ENCODE results near the gene PHACTR1. TPM values are rescaled to one million over a fixed set of nuclear protein-coding genes. Genes with fewer than 3 reads are reported as not detected.

PHACTR1 gene
- total and polyA plus RNA-seq, 2 of the 4 experiments (the other 2 are of a cell fraction), result not detected

- Histone ChIP-seq H3K4me2 (ENCODE audit: low read depth, low read length) (no peak overlapping the region), H4K8ac (ENCODE audit: low read depth in 2 of 2, low read length in 2 of 2) (no peak overlapping the region), H3K27ac (ENCODE audit: insufficient read depth, low read length) (no peak overlapping the region), H3K4ac (ENCODE audit: low read depth, low read length) (no peak overlapping the region), H3K9me1 (ENCODE audit: insufficient read depth, low read length) (no peaks in the 10 kb centered on the region), H3K14ac (replicated peaks; ENCODE audit: low read depth, low read length) (no peak overlapping the region), H3K4me1 (ENCODE audit: control insufficient read depth, insufficient read depth, low read length) (no peaks in the 10 kb centered on the region), H2BK120ac (ENCODE audit: low read depth, low read length) (no peak overlapping the region), H3K23ac (ENCODE audit: low read depth, low read length) (no peak overlapping the region), H3K18ac (ENCODE audit: low read depth, low read length) (no peak overlapping the region), H3K9me3 (ENCODE audit: control insufficient read depth, insufficient read depth, low read length) (0 out of 2 replicates have a peak, but pooled peaks cover 2% of the 10 kb centered on the region), H3K4me3 (ENCODE audit: insufficient read depth, low read depth, low read length) (no peak overlapping the region), H2BK15ac (ENCODE audit: low read depth, low read length) (no peak overlapping the region), H2BK5ac (ENCODE audit: low read depth, low read length, poor library complexity, severe bottlenecking) (no peak overlapping the region), H2AK9ac (replicated peaks; ENCODE audit: low read depth, low read length, poor library complexity) (no peak overlapping the region), H3K56ac (ENCODE audit: extremely low read depth, insufficient read depth, low read length) (no peak overlapping the region), H3K36me3 (ENCODE audit: control insufficient read depth, insufficient read depth, low read length) (no peaks in the 10 kb centered on the region), H3K27me3 (ENCODE audit: control insufficient read depth, insufficient read depth, low read length) (no peaks in the 10 kb centered on the region), H2AFZ (replicated peaks; ENCODE audit: low read length, poor library complexity) (no peak overlapping the region), H3K79me1 (ENCODE audit: low read depth in 1 of 2, low read length in 2 of 2) (no peaks in the 10 kb centered on the region), H2AK5ac (ENCODE audit: low read depth, low read length) (no peak overlapping the region), H2BK20ac (ENCODE audit: low read depth, low read length) (no peak overlapping the region), H4K20me1 (ENCODE audit: insufficient read depth, low read length) (no peaks in the 10 kb centered on the region), H4K91ac (ENCODE audit: insufficient read depth, low read depth, low read length) (no peak overlapping the region), H4K5ac (ENCODE audit: low read depth, low read length) (no peak overlapping the region), H3K9ac (ENCODE audit: low read depth, low read length) (no peak overlapping the region)
- DNase-seq (no peak), ATAC-seq (ENCODE audit: low read depth) (no peak)
- ChIA-PET CTCF (no interaction called here), POLR2A (ENCODE audit: unreplicated experiment) (no interaction called here)
- BruUV-seq (replicated peaks), result no TSS peak
- WGBS, 2 experiments (ENCODE audit: extremely low coverage in 2 of 2, insufficient read length in 1 of 2), result 45% methylated on average over 4 of the region's 12 CpGs; no CpG with 5 or more reads in 1 of the 2 experiments
- in situ Hi-C loops (cut with MboI; ENCODE audit: low sequenced_read_pairs) (no loop called here), intact Hi-C loops (cut with micrococcal nuclease) (no loop called here), dilution Hi-C loops (cut with HindIII; ENCODE audit: low sequenced_read_pairs, unreplicated experiment) (no loop called here)
- TF ChIP-seq CTCF (conservative IDR thresholded peaks at IDR 0.05; ENCODE audit: low read depth, low read length) (no peak), BHLHE40 (IDR thresholded peaks at IDR 0.05; ENCODE audit: low read depth, low read length) (no peak), CEBPB (IDR thresholded peaks at IDR 0.05; ENCODE audit: low read depth, low read length) (no peak), MAFK (IDR thresholded peaks at IDR 0.05; ENCODE audit: low read depth, low read length) (no peak), POLR2A (IDR thresholded peaks at IDR 0.05; ENCODE audit: low read depth, low read length) (no peak), MXI1 (IDR thresholded peaks at IDR 0.05; ENCODE audit: borderline replicate concordance, low read depth, low read length) (no peak), ELK1 (IDR thresholded peaks at IDR 0.05; ENCODE audit: borderline replicate concordance, low read depth, low read length) (no peak), RCOR1 (IDR thresholded peaks at IDR 0.05; ENCODE audit: insufficient replicate concordance, low read length) (no peak), SMC3 (IDR thresholded peaks at IDR 0.05; ENCODE audit: low read depth, low read length) (no peak), CHD1 (IDR thresholded peaks at IDR 0.05; ENCODE audit: low read depth, low read length) (no peak), MAZ (IDR thresholded peaks at IDR 0.05; ENCODE audit: borderline replicate concordance, low read depth, low read length) (no peak), NFE2L2 (IDR thresholded peaks at IDR 0.05; ENCODE audit: low read depth, low read length) (no peak), RAD21 (IDR thresholded peaks at IDR 0.05; ENCODE audit: low read length) (no peak), FOS (IDR thresholded peaks at IDR 0.05; ENCODE audit: low read depth, low read length) (no peak), RFX5 (IDR thresholded peaks at IDR 0.05; ENCODE audit: low read depth, low read length) (no peak), USF2 (IDR thresholded peaks at IDR 0.05; ENCODE audit: low read depth, low read length) (no peak)
Observed at GRCh38 chr6:13068586-13069210, 352.1 kb downstream of the PHACTR1 start.
